C4-2B (cell line): Measurements from ENCODE around the gene ACADVL.

Experiments used
- CTCF ChIP-seq: fragments of 450-650 bp; conservative IDR thresholded peaks from 2 replicates; pipeline ENCODE4 v1.5.1; 2017; ENCODE audit warnings: mild to moderate bottlenecking
- ZFX ChIP-seq: fragments of 450-650 bp; IDR thresholded peaks from 2 replicates; pipeline ENCODE4 v1.6.1; 2017

GRCh38 chr17:7226721-7227710 lies 7.3 kb downstream of the ACADVL start:
- TF ChIP-seq CTCF (no peak), ZFX (no peak)
